B cell (primary cell): Measurements from ENCODE around the gene GKN1. TPM values are rescaled to one million over a fixed set of nuclear protein-coding genes. Genes with fewer than 3 reads are reported as not detected.

Experiments used
- ATAC-seq: fragments of 200-7000 bp; cut with Tn5 transposase; one replicate; pipeline ENCODE4 v1.10.0; 2021; ENCODE audit warnings: low read depth, mild to moderate bottlenecking, moderate number of reproducible peaks, moderate library complexity
- CTCF ChIA-PET: fragments of 350-600 bp; sonication (Branson Sonifier 250); formaldehyde crosslinking; loops from one replicate; lab custom pipeline; 2021; ENCODE audit warnings: antibody characterized with exemption, inconsistent platforms; lab: Charles Lee
- POLR2A ChIA-PET: fragments of 350-600 bp; sonication (Branson Sonifier 250); formaldehyde crosslinking; loops from one replicate; lab custom pipeline; 2021; ENCODE audit warnings: antibody characterized with exemption; lab: Charles Lee
- DNase-seq: peaks from one replicate; pipeline ENCODE4 v3.0.0; 2013
- H2AFZ ChIP-seq: 2 replicates; pipeline ENCODE4 v1.6.1; 2012; ENCODE audit warnings: mild to moderate bottlenecking, low read depth, low read length; ENCODE audit not compliant: insufficient read depth, poor library complexity, severe bottlenecking
- H3K27ac ChIP-seq, 2 donors: 1 replicate in 1 of 2; 2 replicates in 1 of 2; pipeline ENCODE4 v1.5.1; 2012 to 2013; ENCODE audit warnings: low read length in 2 of 2, mild to moderate bottlenecking in 2 of 2, moderate library complexity in 1 of 2
- H3K27me3 ChIP-seq, 4 experiments: fragments of 200-600 bp in 1 of 4; sonication (generic) in 1 of 4; replicated peaks in 1 of 4; 1 replicate in 2 of 4; 2 replicates in 2 of 4; pipeline versions ENCODE4 v1.6.1 to v1.7.0; 2013 to 2016; ENCODE audit warnings: low read length in 3 of 4, mild to moderate bottlenecking in 2 of 4, mixed read lengths in 1 of 4, moderate library complexity in 1 of 4; ENCODE audit not compliant: insufficient read depth in 4 of 4, control insufficient read depth in 3 of 4; ENCODE audit errors: control extremely low read depth in 1 of 4
- H3K36me3 ChIP-seq, 2 experiments: replicated peaks in 1 of 2; 1 replicate in 1 of 2; 2 replicates in 1 of 2; pipeline versions ENCODE4 v1.6.1 to v1.7.1; 2013; ENCODE audit warnings: low read length in 1 of 2; ENCODE audit not compliant: insufficient read depth in 2 of 2, control insufficient read depth in 1 of 2; ENCODE audit errors: control extremely low read depth in 1 of 2, extremely low read depth in 1 of 2
- H3K4me1 ChIP-seq, 2 donors: fragments of 200-600 bp in 1 of 2; sonication (generic) in 1 of 2; 1 replicate in 1 of 2; 2 replicates in 1 of 2; pipeline versions ENCODE4 v1.5.1 to v1.6.1; 2013 to 2017; ENCODE audit warnings: low read length in 2 of 2; ENCODE audit not compliant: control insufficient read depth in 2 of 2, insufficient read depth in 2 of 2
- H3K4me2 ChIP-seq: replicated peaks from 2 replicates; pipeline ENCODE3; 2012; ENCODE audit warnings: mild to moderate bottlenecking, low read depth, low read length; ENCODE audit not compliant: poor library complexity, severe bottlenecking
- H3K4me3 ChIP-seq, 5 experiments: fragments of 200-600 bp in 1 of 5; sonication (generic) in 1 of 5; 1 replicate in 3 of 5; 2 replicates in 2 of 5; pipeline versions ENCODE4 v1.5.1 to v1.7.0; 2011 to 2016; ENCODE audit warnings: low read length in 4 of 5, mild to moderate bottlenecking in 4 of 5, low read depth in 2 of 5, control low read depth in 1 of 5, moderate library complexity in 1 of 5; ENCODE audit not compliant: insufficient read depth in 1 of 5; ENCODE audit errors: control extremely low read depth in 1 of 5, extremely low read depth in 1 of 5
- H3K79me2 ChIP-seq: fragments of 200-600 bp; sonication (generic); one replicate; pipeline ENCODE4 v1.6.0; 2016; ENCODE audit warnings: low read length; ENCODE audit not compliant: control insufficient read depth, insufficient read depth
- H3K9ac ChIP-seq: fragments of 200-600 bp; sonication (generic); 2 replicates; pipeline ENCODE4 v1.6.1; 2017; ENCODE audit warnings: mild to moderate bottlenecking, low read length, moderate library complexity
- H3K9me3 ChIP-seq, 3 donors: one replicate each; pipeline versions ENCODE4 v1.6.1 to v1.7.1; 2013; ENCODE audit warnings: low read length in 2 of 3; ENCODE audit not compliant: control insufficient read depth in 2 of 3, insufficient read depth in 1 of 3; ENCODE audit errors: control extremely low read depth in 1 of 3
- H4K20me1 ChIP-seq: 2 replicates; pipeline ENCODE4 v1.6.0; 2012; ENCODE audit warnings: mild to moderate bottlenecking, low read length; ENCODE audit not compliant: insufficient read depth, control insufficient read depth, poor library complexity, severe bottlenecking
- H3K27ac Mint-ChIP-seq: one replicate; pipeline ENCODE4 v1.8.0; 2021; ENCODE audit warnings: mixed read lengths
- H3K27me3 Mint-ChIP-seq: one replicate; pipeline ENCODE4 v1.8.0; 2021; ENCODE audit warnings: mixed read lengths
- H3K4me1 Mint-ChIP-seq: one replicate; pipeline ENCODE4 v1.8.0; 2021; ENCODE audit warnings: mixed read lengths
- H3K4me3 Mint-ChIP-seq: one replicate; pipeline ENCODE4 v1.8.0; 2021; ENCODE audit warnings: mixed read lengths
- H3K9me3 Mint-ChIP-seq: one replicate; pipeline ENCODE4 v1.8.0; 2022; ENCODE audit warnings: mixed read lengths; ENCODE audit not compliant: insufficient read depth
- EZH2 ChIP-seq: IDR thresholded peaks from 2 replicates; pipeline ENCODE4 v1.6.1; 2012; ENCODE audit warnings: borderline replicate concordance, low read depth, mild to moderate bottlenecking, moderate library complexity, low read length; ENCODE audit not compliant: insufficient read depth, poor library complexity, severe bottlenecking
- WGBS: methylation state at CpG from one replicate; pipeline ENCODE4 v1.1.5; 2013; ENCODE audit warnings: missing lambda C conversion rate; ENCODE audit not compliant: insufficient coverage; 5-methylcytosine and 5-hydroxymethylcytosine counted together
- intact Hi-C: fragments of 100-400 bp; cut with micrococcal nuclease; formaldehyde crosslinking; loops from one replicate; pipeline ENCODE4 v1.10.0; 2022
- polyA plus RNA-seq: library from polyadenylated mRNA; depleted of rRNA; stranded (reverse); fragments of >200 nt; gene quantifications from 2 replicates; pipeline ENCODE4 v1.2.3, GENCODE V29; 2012
- total RNA-seq, 2 donors: library from RNA; stranded (reverse); fragments of 120-200 nt in 1 of 2; gene quantifications; 1 replicate in 1 of 2; 2 replicates in 1 of 2; pipeline versions ENCODE4 v1.2.3 to v1.2.4, GENCODE V29; 2013 to 2022
- TF ChIP-seq, protein P1 (sequence below): fragments of 200-600 bp; IDR thresholded peaks from one replicate; pipeline ENCODE4 v1.8.0; 2022; ENCODE audit warnings: antibody characterized with exemption, mild to moderate bottlenecking

GKN1 gene
- total and polyA plus RNA-seq, 2 donors (not counting 1 experiment from before 2014, with no cell fraction given) = not detected

DNA sequence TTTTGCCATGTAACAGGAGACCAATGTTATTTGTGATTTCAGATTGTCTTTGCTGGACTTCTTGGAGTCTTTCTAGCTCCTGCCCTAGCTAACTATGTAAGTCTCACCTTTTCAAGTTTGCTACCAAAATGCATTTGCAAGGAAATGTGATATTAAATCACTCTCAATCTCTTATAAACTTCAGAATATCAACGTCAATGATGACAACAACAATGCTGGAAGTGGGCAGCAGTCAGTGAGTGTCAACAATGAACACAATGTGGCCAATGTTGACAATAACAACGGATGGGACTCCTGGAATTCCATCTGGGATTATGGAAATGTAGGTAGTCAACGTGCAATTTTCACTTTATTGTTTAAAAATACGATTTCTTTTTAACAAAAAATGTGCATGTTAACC, 3.0 kb downstream of the GKN1 start:
- Histone ChIP-seq H3K27me3 (peaks cover 0 to 20% (median 3%) of the 10 kb centered on the region in 4 experiments), H3K27ac (no peak overlapping the region), H3K4me3 (no peak overlapping the region), H4K20me1 (no peaks in the 10 kb centered on the region), H3K36me3 (no peaks in the 10 kb centered on the region), H3K9ac (no peak overlapping the region), H3K79me2 (no peaks in the 10 kb centered on the region), H3K4me2 (no peak overlapping the region), H3K9me3 (no peaks in the 10 kb centered on the region), H2AFZ (no peak overlapping the region), H3K4me1 (no peaks in the 10 kb centered on the region)
- no peaks in the 10 kb centered on the region for H3K9me3 Mint-ChIP-seq
- intact Hi-C loops = no loop called here
- no peak overlapping the region for H3K27ac Mint-ChIP-seq
- TF ChIP-seq, protein P1, sequence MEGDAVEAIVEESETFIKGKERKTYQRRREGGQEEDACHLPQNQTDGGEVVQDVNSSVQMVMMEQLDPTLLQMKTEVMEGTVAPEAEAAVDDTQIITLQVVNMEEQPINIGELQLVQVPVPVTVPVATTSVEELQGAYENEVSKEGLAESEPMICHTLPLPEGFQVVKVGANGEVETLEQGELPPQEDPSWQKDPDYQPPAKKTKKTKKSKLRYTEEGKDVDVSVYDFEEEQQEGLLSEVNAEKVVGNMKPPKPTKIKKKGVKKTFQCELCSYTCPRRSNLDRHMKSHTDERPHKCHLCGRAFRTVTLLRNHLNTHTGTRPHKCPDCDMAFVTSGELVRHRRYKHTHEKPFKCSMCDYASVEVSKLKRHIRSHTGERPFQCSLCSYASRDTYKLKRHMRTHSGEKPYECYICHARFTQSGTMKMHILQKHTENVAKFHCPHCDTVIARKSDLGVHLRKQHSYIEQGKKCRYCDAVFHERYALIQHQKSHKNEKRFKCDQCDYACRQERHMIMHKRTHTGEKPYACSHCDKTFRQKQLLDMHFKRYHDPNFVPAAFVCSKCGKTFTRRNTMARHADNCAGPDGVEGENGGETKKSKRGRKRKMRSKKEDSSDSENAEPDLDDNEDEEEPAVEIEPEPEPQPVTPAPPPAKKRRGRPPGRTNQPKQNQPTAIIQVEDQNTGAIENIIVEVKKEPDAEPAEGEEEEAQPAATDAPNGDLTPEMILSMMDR = no peak
- no peak for TF ChIP-seq EZH2
- H3K4me3 Mint-ChIP-seq = no peak overlapping the region
- DNase-seq = no peak
- ATAC-seq = no peak
- H3K4me1 Mint-ChIP-seq = no peaks in the 10 kb centered on the region
- WGBS = no CpG with 5 or more reads among the region's 4 CpGs
- ChIA-PET CTCF (interaction anchor here (1.2 kb wide), 1 partner anchor 34 kb away, joined by 3 read pairs; no protein-coding TSS in a partner anchor), POLR2A (no interaction called here)
- H3K27me3 Mint-ChIP-seq = peaks cover 45% of the 10 kb centered on the region

DNA sequence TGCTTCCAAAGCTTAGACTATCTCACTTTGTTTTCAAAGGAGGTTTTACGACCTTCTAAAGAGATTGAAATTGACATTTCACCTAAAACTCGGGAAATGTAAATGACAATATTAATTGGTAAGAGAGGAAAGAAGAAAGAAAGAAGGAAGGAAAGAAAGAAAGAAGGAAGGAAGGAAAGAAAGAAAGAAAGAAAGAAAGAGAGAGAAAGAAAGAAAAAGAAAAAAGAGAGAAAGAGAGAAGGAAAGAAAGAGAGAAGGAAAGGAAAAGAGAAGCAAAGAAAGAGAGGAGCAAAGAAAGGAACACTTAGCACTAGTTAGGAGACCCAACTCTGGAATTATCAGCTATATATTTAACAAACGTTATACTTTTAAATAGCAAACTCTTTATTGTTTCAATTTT, 3.7 kb downstream of the GKN1 start:
- Histone ChIP-seq H3K79me2 (no peaks in the 10 kb centered on the region), H3K9ac (no peak overlapping the region), H3K4me1 (no peaks in the 10 kb centered on the region), H2AFZ (no peak overlapping the region), H3K9me3 (no peaks in the 10 kb centered on the region), H3K36me3 (no peaks in the 10 kb centered on the region), H3K4me3 (no peak overlapping the region), H3K27ac (no peak overlapping the region), H3K27me3 (peaks cover 0 to 20% (median 3%) of the 10 kb centered on the region in 4 experiments), H3K4me2 (no peak overlapping the region), H4K20me1 (no peaks in the 10 kb centered on the region)
- DNase-seq = no peak
- no CpG with 5 or more reads among the region's 3 CpGs for WGBS
- no peaks in the 10 kb centered on the region for H3K9me3 Mint-ChIP-seq
- peaks cover 47% of the 10 kb centered on the region for H3K27me3 Mint-ChIP-seq
- ChIA-PET POLR2A (no interaction called here), CTCF (interaction anchor here (0.9 kb wide), 1 partner anchor 35 kb away, joined by 4 read pairs; no protein-coding TSS in a partner anchor)
- no peak overlapping the region for H3K27ac Mint-ChIP-seq
- H3K4me3 Mint-ChIP-seq = no peak overlapping the region
- intact Hi-C loops = no loop called here
- TF ChIP-seq EZH2 = no peak
- TF ChIP-seq, protein P1 = no peak
- H3K4me1 Mint-ChIP-seq = no peaks in the 10 kb centered on the region
- ATAC-seq = no peak
